ENCODE data around the gene SERP1.

- TF ChIP-seq CTCF (IDR thresholded peaks at IDR 0.05) (no peak), POLR2A (IDR thresholded peaks at IDR 0.05) (no peak)
Measured at GRCh38 chr3:150519026-150519425, 27.3 kb downstream of the SERP1 start.

Data from lower leg skin (tissue), 3 donors.